ENCODE results near the gene FMO5. TPM values are rescaled to one million over a fixed set of nuclear protein-coding genes. Genes with fewer than 3 reads are reported as not detected.
A peak's percentile ranks its signal among the peaks of the same experiment; 100 is the strongest.

The FMO5 gene
- total RNA-seq (10 to 100 TPM; 25.8 to 29.0 TPM), polyA plus RNA-seq (ENCODE audit: insufficient read length in 6 of 6) (10 to 100 TPM in 5 of 6 donors, 1 to 10 TPM in 1; 9.1 to 13.2 (median 11.2) TPM)
- long read RNA-seq, donor 1, partial matches to known transcripts: 106 of 116 reads
- long read RNA-seq, donor 1, other reads (novel, unspliced or antisense): 8 of 116 reads
- long read RNA-seq, donor 2: 0 reads
- long read RNA-seq, donor 3, partial matches to known transcripts: 19 of 26 reads
- long read RNA-seq, donor 3, other reads (novel, unspliced or antisense): 6 of 26 reads
- long read RNA-seq, donor 4, partial matches to known transcripts: 1 of 6 reads
- long read RNA-seq, donor 4, other reads (novel, unspliced or antisense): 2 of 6 reads
- long read RNA-seq, donor 5, partial matches to known transcripts: 34 of 37 reads
- long read RNA-seq, donor 5, other reads (novel, unspliced or antisense): 0 of 37 reads
- long read RNA-seq, donor 6, partial matches to known transcripts: 47 of 47 reads
- long read RNA-seq, donor 6, other reads (novel, unspliced or antisense): 0 of 47 reads
- long read RNA-seq, donor 7, partial matches to known transcripts: 12 of 12 reads
- long read RNA-seq, donor 7, other reads (novel, unspliced or antisense): 0 of 12 reads
- long read RNA-seq, donor 8, partial matches to known transcripts: 5 of 5 reads
- long read RNA-seq, donor 8, other reads (novel, unspliced or antisense): 0 of 5 reads
- long read RNA-seq, donor 9: 0 reads
- long read RNA-seq, donor 10, partial matches to known transcripts: 1 of 7 reads
- long read RNA-seq, donor 10, other reads (novel, unspliced or antisense): 5 of 7 reads
- long read RNA-seq, donor 11: 0 reads
- long read RNA-seq, donor 12: 0 reads

- Histone ChIP-seq H3K27me3 (no peaks in the 10 kb centered on the region), H3K36me3 (no peaks in the 10 kb centered on the region), H3K27ac (peak within 1 kb of the TSS; percentile 82 to 84), H3K4me3 (peak within 1 kb of the TSS; percentile 45 to 60), H3K4me1 (peaks cover 0 to 16% of the 10 kb centered on the region in 2 donors), H3K9me3 (no peaks in the 10 kb centered on the region)
- intact Hi-C loops (cut with DNase I): no loop called here
- TF ChIP-seq, protein P1, sequence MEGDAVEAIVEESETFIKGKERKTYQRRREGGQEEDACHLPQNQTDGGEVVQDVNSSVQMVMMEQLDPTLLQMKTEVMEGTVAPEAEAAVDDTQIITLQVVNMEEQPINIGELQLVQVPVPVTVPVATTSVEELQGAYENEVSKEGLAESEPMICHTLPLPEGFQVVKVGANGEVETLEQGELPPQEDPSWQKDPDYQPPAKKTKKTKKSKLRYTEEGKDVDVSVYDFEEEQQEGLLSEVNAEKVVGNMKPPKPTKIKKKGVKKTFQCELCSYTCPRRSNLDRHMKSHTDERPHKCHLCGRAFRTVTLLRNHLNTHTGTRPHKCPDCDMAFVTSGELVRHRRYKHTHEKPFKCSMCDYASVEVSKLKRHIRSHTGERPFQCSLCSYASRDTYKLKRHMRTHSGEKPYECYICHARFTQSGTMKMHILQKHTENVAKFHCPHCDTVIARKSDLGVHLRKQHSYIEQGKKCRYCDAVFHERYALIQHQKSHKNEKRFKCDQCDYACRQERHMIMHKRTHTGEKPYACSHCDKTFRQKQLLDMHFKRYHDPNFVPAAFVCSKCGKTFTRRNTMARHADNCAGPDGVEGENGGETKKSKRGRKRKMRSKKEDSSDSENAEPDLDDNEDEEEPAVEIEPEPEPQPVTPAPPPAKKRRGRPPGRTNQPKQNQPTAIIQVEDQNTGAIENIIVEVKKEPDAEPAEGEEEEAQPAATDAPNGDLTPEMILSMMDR (IDR thresholded peaks at IDR 0.05): peak in 1 of 2 donors; percentile 37
- peak; percentile 77 to 88 (median 82) for DNase-seq
- peak; percentile 92 for ATAC-seq
Observed at GRCh38 chr1:147225193-147225730, at the start of gene FMO5. FMO5 (minus strand) TSS chr1:147225339; CDS start chr1:147225029, 310 bp downstream.

- intact Hi-C loops (cut with DNase I): no loop called here
Observed at GRCh38 chr1:147273409-147274336, 48.5 kb upstream of the FMO5 start.

GRCh38 chr1:147272042-147272441 is 46.9 kb upstream of the FMO5 start:
- TF ChIP-seq, protein P1 (IDR thresholded peaks at IDR 0.05): no peak
- Histone ChIP-seq H3K36me3 (peaks cover 0 to 78% of the 10 kb centered on the region in 2 donors), H3K4me3 (no peak overlapping the region), H3K9me3 (no peaks in the 10 kb centered on the region), H3K27me3 (no peaks in the 10 kb centered on the region), H3K27ac (no peak overlapping the region), H3K4me1 (peaks cover 0 to 10% of the 10 kb centered on the region in 2 donors)
- intact Hi-C loops (cut with DNase I): no loop called here
- ATAC-seq (no peak), DNase-seq (no peak)

More at GRCh38 chr1:147273409-147274336, 48.5 kb upstream of the FMO5 start:
- Histone ChIP-seq H3K27ac (peak overlapping the region; percentile 0 to 36), H3K36me3 (peaks cover 0 to 75% of the 10 kb centered on the region in 2 donors), H3K9me3 (no peaks in the 10 kb centered on the region), H3K4me1 (peaks cover 0 to 10% of the 10 kb centered on the region in 2 donors), H3K4me3 (no peak overlapping the region), H3K27me3 (no peaks in the 10 kb centered on the region)
- peak; percentile 87 for ATAC-seq
- TF ChIP-seq, protein P1 (IDR thresholded peaks at IDR 0.05): peak; percentile 33 to 46
- peak in 2 of 4 donors; percentile 46 to 69 for DNase-seq

DNA sequence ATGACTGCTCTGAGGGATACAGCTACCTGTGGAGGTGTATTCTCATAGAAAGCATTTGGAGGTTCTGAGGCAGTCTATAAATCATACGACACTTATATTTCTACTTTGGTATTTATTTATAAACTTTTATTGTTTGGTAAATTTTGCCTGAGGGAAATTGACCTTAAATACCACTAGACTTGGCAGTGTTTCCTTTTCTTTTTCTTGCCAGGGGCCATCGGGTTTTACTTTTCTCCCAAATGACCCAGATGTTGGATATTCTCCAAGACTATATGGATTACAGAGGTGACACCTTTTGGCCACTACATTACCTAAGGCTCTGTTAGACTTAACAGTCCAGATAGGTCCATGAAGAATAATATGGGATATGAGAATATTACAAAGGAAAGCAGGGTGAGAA is 45.6 kb upstream of the FMO5 start:
- TF ChIP-seq, protein P1 (IDR thresholded peaks at IDR 0.05): no peak
- H3K4me1 ChIP-seq: peaks cover 0 to 10% of the 10 kb centered on the region in 2 donors
- no peaks in the 10 kb centered on the region for H3K27me3 ChIP-seq
- no peak for ATAC-seq
- no peaks in the 10 kb centered on the region for H3K9me3 ChIP-seq
- H3K27ac ChIP-seq: no peak overlapping the region
- peaks cover 0 to 78% of the 10 kb centered on the region in 2 donors for H3K36me3 ChIP-seq
- intact Hi-C loops (cut with DNase I): no loop called here
- H3K4me3 ChIP-seq: no peak overlapping the region
- no peak for DNase-seq

Measured in left lung (tissue), 14 donors.